SK-N-SH (cell line): ENCODE results near the gene SLC27A2.

ENCODE experiments used
- CHD2 ChIP-seq: fragments of 150-350 bp; IDR thresholded peaks from 2 replicates; pipeline ENCODE4 v1.6.1; 2018; ENCODE audit warnings: low read length; ENCODE audit not compliant: partially characterized antibody
- CTCF ChIP-seq: fragments of 200-600 bp; sonication (generic); IDR thresholded peaks from 2 replicates; pipeline ENCODE4 v1.6.1; 2017; ENCODE audit warnings: antibody characterized with exemption, mild to moderate bottlenecking, moderate library complexity
- ELF1 ChIP-seq: IDR thresholded peaks from 2 replicates; pipeline ENCODE4 v1.4.0; 2012
- EP300 ChIP-seq, 2 experiments: IDR thresholded peaks; 2 replicates each; pipeline versions ENCODE4 v1.4.0 to v1.6.1; 2012; ENCODE audit warnings: borderline replicate concordance in 1 of 2, low read depth in 1 of 2, low read length in 1 of 2
- GABPA ChIP-seq: IDR thresholded peaks from 2 replicates; pipeline ENCODE4 v1.4.0; 2012; ENCODE audit warnings: low read depth, mild to moderate bottlenecking
- MAX ChIP-seq: IDR thresholded peaks from 2 replicates; pipeline ENCODE4 v1.4.0; 2012; ENCODE audit warnings: low read depth
- MXI1 ChIP-seq: IDR thresholded peaks from 2 replicates; pipeline ENCODE4 v1.6.1; 2012; ENCODE audit warnings: mild to moderate bottlenecking, low read depth, low read length, improper control_type of control experiment
- PBX3 ChIP-seq: IDR thresholded peaks from 2 replicates; pipeline ENCODE4; 2012
- POLR2AphosphoS5 ChIP-seq: IDR thresholded peaks from 2 replicates; pipeline ENCODE4 v1.6.1; 2012; ENCODE audit warnings: low read depth, low read length
- RCOR1 ChIP-seq: fragments of 150-350 bp; IDR thresholded peaks from 2 replicates; pipeline ENCODE4 v1.6.1; 2017; ENCODE audit warnings: antibody characterized with exemption, low read length
- RXRA ChIP-seq: IDR thresholded peaks from 2 replicates; pipeline ENCODE4 v1.4.0; 2012; ENCODE audit warnings: low read depth, mild to moderate bottlenecking, borderline replicate concordance
- SIN3A ChIP-seq: IDR thresholded peaks from 2 replicates; pipeline ENCODE4 v1.6.1; 2012; ENCODE audit warnings: low read depth, mild to moderate bottlenecking, low read length, moderate library complexity, borderline replicate concordance
- TCF12 ChIP-seq: IDR thresholded peaks from 2 replicates; pipeline ENCODE4 v1.4.0; 2012
- TEAD4 ChIP-seq: IDR thresholded peaks from 2 replicates; pipeline ENCODE4 v1.4.0; 2012; ENCODE audit warnings: mild to moderate bottlenecking, borderline replicate concordance; ENCODE audit not compliant: insufficient read depth

GRCh38 chr15:50235794-50236193 is 53.8 kb downstream of the SLC27A2 start:
- TF ChIP-seq CTCF (no peak), MXI1 (no peak), POLR2AphosphoS5 (no peak), RCOR1 (no peak), PBX3 (no peak), GABPA (no peak), CHD2 (no peak), RXRA (no peak), TCF12 (no peak), TEAD4 (no peak), MAX (no peak), ELF1 (no peak), SIN3A (no peak), EP300 (IDR thresholded peaks at IDR 0.05; ENCODE audit: borderline replicate concordance in 1 of 2, low read depth in 1 of 2, low read length in 1 of 2) (no peak)
